Urothelium cell line (cell line): Measurements from ENCODE around the gene KIF6.

Experiments
- DNase-seq: peaks from one replicate; pipeline ENCODE4 v3.0.0; 2011; ENCODE audit warnings: low spot score, mixed read lengths
- FAIRE-seq: peaks from 2 replicates; lab custom pipeline; 2011; peaks lifted over from hg19 to GRCh38; lab: Jason Lieb, UNC

KIF6 gene

GRCh38 chr6:39361657-39362486 is 363.3 kb downstream of the KIF6 start:
- peak; percentile 84 for DNase-seq
- FAIRE-seq: no peak

GRCh38 chr6:39360378-39360777 is 364.8 kb downstream of the KIF6 start:
- FAIRE-seq (no peak), DNase-seq (no peak)

- no peak for FAIRE-seq
- DNase-seq: no peak
Measured at GRCh38 chr6:39357998-39358686, 367.1 kb downstream of the KIF6 start.

- DNase-seq: no peak
- FAIRE-seq: no peak
Measured at GRCh38 chr6:39353698-39354315, 371.4 kb downstream of the KIF6 start.

GRCh38 chr6:39350723-39351505 is 374.3 kb downstream of the KIF6 start:
- DNase-seq (no peak), FAIRE-seq (no peak)

GRCh38 chr6:39348740-39349139 is 376.5 kb downstream of the KIF6 start:
- no peak for DNase-seq
- no peak for FAIRE-seq

GRCh38 chr6:39347906-39348585 is 377.2 kb downstream of the KIF6 start:
- FAIRE-seq (peak; percentile 42), DNase-seq (peak; percentile 85)

GRCh38 chr6:39347206-39347605 is 378.0 kb downstream of the KIF6 start:
- FAIRE-seq (no peak), DNase-seq (no peak)

- FAIRE-seq: no peak
- DNase-seq: no peak
Measured at GRCh38 chr6:39344821-39345280, 380.4 kb downstream of the KIF6 start.

- no peak for DNase-seq
- peak; percentile 52 for FAIRE-seq
Measured at GRCh38 chr6:39343396-39343870, 381.8 kb downstream of the KIF6 start.

- FAIRE-seq: no peak
- DNase-seq: no peak
Measured at GRCh38 chr6:39342692-39343395, 382.4 kb downstream of the KIF6 start.

GRCh38 chr6:39341937-39342336 is 383.3 kb downstream of the KIF6 start:
- no peak for FAIRE-seq
- no peak for DNase-seq

- FAIRE-seq: no peak
- DNase-seq: no peak
Measured at GRCh38 chr6:39341352-39341751, 383.9 kb downstream of the KIF6 start.

GRCh38 chr6:39339868-39340550 is 385.2 kb downstream of the KIF6 start:
- no peak for DNase-seq
- FAIRE-seq: no peak

- FAIRE-seq (no peak), DNase-seq (no peak)
Measured at GRCh38 chr6:39339096-39339867, 385.9 kb downstream of the KIF6 start.

- FAIRE-seq (no peak), DNase-seq (no peak)
Measured at GRCh38 chr6:39338397-39338796, 386.8 kb downstream of the KIF6 start.

GRCh38 chr6:39335780-39336545 is 389.2 kb downstream of the KIF6 start:
- DNase-seq (peak; percentile 60), FAIRE-seq (no peak)
